ENCODE data around the gene CD28.

Gene CD28

DNA sequence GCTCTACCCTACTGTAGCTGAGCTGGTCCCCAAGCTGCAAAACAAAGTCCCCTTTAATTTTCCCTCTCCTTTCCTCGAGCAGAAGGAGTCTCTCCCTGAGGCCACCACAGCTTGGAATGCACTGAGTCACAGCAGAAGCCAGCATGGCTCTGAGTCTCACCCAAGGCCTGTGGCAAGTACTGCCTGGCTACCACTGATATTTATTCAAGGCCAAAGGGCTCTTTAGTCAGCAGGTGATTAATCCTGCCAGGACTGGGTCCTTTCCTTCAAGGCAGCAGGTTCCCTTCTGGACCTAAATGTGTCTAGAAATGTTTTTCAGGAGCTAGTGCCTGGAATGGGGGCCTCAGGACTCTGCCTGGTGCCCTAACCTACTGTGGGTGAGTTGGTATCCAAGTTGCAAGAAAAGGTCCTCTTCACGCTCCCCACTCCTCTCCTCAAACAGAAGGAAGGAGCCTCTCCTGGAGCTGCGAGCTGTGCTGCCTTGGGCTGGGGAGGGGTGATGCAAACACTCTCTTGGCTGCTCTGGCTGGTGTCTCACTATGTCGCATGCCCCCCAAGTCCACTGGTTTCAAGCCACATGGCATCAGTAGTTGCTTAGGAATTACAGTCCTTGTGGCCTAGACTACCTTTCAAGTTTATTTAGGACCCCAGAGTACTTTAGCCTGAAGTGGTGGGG lies 53.4 kb downstream of the CD28 start:
- in situ Hi-C loops (cut with HindIII; ENCODE audit: low sequenced_read_pairs): no loop called here
- peak; percentile 52 for DNase-seq (ENCODE audit: low read depth)
- no peak for TF ChIP-seq CTCF (IDR thresholded peaks at IDR 0.05; ENCODE audit: low read depth, low read length, missing control alignments)
- no peak overlapping the region for H3K4me3 ChIP-seq (ENCODE audit: low read depth, low read length)

DNA sequence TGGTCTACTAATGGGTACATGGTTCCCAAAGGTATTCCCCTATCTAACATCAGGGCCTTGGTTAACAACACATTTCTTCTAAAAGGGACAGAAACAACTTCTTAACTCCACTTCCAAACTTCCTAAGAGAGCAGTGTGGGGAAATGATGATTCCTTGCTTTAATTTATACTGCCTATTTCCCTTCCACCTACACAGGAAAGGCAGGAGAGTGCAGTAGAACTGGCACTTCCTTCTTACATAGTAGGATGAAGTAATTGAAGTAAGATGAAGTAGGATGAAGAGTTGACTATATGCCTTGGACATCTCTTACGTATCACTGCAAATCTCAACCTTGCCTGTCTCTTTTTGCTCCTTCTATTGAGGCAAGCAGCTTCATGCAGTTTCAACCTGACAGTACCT lies 54.7 kb downstream of the CD28 start:
- no peak for TF ChIP-seq CTCF (IDR thresholded peaks at IDR 0.05; ENCODE audit: low read depth, low read length, missing control alignments)
- in situ Hi-C loops (cut with HindIII; ENCODE audit: low sequenced_read_pairs): no loop called here
- DNase-seq (ENCODE audit: low read depth): no peak
- H3K4me3 ChIP-seq (ENCODE audit: low read depth, low read length): no peak overlapping the region

DNA sequence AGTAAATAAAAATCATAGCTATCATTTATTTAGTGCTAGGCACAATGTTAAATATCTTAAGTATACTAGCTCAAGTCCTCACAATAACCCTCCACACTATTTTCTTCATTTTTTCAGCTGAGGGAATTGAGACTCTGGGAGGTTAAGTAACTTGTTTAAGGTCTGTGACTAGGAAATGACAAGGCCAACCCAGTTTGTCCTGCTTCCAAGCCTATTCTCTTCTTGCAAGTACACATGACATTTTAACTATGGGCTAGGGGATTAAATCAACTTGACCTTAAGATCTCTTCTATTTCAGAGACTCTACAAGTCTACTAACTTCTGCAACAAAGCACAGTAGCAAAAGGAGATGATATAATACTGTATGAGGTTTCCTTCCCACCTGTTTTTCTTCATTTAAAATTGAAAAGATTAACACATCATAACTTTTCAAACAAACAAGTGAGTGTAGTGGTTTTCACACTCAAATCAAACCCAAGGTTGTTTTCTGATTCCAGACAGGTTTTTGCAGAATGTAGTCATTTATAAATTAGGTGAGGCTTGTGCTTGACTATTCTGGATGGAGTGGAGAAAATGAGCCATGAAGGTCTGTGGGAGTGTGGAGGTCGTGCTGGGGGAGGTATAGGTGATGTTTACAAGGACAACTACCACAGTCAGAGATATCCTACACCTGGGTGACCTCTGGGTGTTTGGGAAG lies 57.0 kb downstream of the CD28 start:
- in situ Hi-C loops (cut with HindIII; ENCODE audit: low sequenced_read_pairs): no loop called here
- no peak for DNase-seq (ENCODE audit: low read depth)
- no peak for TF ChIP-seq CTCF (IDR thresholded peaks at IDR 0.05; ENCODE audit: low read depth, low read length, missing control alignments)
- no peak overlapping the region for H3K4me3 ChIP-seq (ENCODE audit: low read depth, low read length)

GRCh38 chr2:203763938-203764664 lies 57.7 kb downstream of the CD28 start:
- DNase-seq (ENCODE audit: low read depth): no peak
- TF ChIP-seq CTCF (IDR thresholded peaks at IDR 0.05; ENCODE audit: low read depth, low read length, missing control alignments): no peak
- in situ Hi-C loops (cut with HindIII; ENCODE audit: low sequenced_read_pairs): no loop called here
- H3K4me3 ChIP-seq (ENCODE audit: low read depth, low read length): no peak overlapping the region

- no peak for TF ChIP-seq CTCF (IDR thresholded peaks at IDR 0.05; ENCODE audit: low read depth, low read length, missing control alignments)
- in situ Hi-C loops (cut with HindIII; ENCODE audit: low sequenced_read_pairs): no loop called here
- no peak for DNase-seq (ENCODE audit: low read depth)
These were observed 66.2 kb downstream of the CD28 start for GRCh38 chr2:203772456-203773165.

GRCh38 chr2:203774760-203775159 lies 68.3 kb downstream of the CD28 start:
- in situ Hi-C loops (cut with HindIII; ENCODE audit: low sequenced_read_pairs): no loop called here
- no peak overlapping the region for H3K4me3 ChIP-seq (ENCODE audit: low read depth, low read length)
- DNase-seq (ENCODE audit: low read depth): no peak
- no peak for TF ChIP-seq CTCF (IDR thresholded peaks at IDR 0.05; ENCODE audit: low read depth, low read length, missing control alignments)

More at GRCh38 chr2:203772456-203773165, 66.2 kb downstream of the CD28 start:
- no peak overlapping the region for H3K4me3 ChIP-seq (ENCODE audit: low read depth, low read length)

All from astrocyte of the cerebellum (primary cell).